Stimulated activated CD4-positive, alpha-beta T cell treated with anti-CD3 and anti-CD28 coated beads, Interleukin-4, amount 100 ng/mL, for 48 hours (primary cell): Measurements from ENCODE around the gene COBLL1.
"Not testable (repeated sequence)": the region's sequence is repeated elsewhere in the genome, so short reads cannot be mapped to it uniquely, and the experiment has no call there.

Source experiments
- DNase-seq, 2 donors: peaks; one replicate each; pipeline ENCODE4 v3.0.0-alpha.2; 2020; ENCODE audit warnings: low read depth in 2 of 2

COBLL1 gene, protein sequence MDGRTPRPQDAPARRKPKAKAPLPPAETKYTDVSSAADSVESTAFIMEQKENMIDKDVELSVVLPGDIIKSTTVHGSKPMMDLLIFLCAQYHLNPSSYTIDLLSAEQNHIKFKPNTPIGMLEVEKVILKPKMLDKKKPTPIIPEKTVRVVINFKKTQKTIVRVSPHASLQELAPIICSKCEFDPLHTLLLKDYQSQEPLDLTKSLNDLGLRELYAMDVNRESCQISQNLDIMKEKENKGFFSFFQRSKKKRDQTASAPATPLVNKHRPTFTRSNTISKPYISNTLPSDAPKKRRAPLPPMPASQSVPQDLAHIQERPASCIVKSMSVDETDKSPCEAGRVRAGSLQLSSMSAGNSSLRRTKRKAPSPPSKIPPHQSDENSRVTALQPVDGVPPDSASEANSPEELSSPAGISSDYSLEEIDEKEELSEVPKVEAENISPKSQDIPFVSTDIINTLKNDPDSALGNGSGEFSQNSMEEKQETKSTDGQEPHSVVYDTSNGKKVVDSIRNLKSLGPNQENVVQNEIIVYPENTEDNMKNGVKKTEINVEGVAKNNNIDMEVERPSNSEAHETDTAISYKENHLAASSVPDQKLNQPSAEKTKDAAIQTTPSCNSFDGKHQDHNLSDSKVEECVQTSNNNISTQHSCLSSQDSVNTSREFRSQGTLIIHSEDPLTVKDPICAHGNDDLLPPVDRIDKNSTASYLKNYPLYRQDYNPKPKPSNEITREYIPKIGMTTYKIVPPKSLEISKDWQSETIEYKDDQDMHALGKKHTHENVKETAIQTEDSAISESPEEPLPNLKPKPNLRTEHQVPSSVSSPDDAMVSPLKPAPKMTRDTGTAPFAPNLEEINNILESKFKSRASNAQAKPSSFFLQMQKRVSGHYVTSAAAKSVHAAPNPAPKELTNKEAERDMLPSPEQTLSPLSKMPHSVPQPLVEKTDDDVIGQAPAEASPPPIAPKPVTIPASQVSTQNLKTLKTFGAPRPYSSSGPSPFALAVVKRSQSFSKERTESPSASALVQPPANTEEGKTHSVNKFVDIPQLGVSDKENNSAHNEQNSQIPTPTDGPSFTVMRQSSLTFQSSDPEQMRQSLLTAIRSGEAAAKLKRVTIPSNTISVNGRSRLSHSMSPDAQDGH

GRCh38 chr2:164841719-164842623 lies at the start of gene COBLL1:
TSS of gene COBLL1 (minus strand) at chr2:164841823. CDS start at chr2:164841196, 627 bp downstream.
- peak; percentile 30 to 35 for DNase-seq

DNA sequence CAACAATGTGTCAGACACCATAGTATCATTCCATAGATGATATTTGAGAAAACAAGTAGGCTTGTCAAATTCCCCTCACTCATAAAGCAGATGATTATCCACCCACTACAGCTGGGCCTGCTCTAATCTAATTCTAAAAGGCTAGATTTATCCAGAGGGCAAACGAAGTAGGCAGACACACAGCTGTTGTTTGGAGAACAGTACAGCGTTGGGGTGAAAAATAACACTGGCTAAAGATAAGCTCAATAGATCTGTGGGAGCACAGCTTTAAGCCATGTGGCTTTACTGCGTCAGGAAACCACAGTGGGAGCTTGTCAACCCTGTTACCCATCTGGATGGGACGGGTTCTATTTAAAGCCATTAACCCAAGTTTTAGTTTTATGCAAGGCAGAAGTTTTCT lies 48.9 kb upstream of the COBLL1 start:
- DNase-seq: no peak

DNA sequence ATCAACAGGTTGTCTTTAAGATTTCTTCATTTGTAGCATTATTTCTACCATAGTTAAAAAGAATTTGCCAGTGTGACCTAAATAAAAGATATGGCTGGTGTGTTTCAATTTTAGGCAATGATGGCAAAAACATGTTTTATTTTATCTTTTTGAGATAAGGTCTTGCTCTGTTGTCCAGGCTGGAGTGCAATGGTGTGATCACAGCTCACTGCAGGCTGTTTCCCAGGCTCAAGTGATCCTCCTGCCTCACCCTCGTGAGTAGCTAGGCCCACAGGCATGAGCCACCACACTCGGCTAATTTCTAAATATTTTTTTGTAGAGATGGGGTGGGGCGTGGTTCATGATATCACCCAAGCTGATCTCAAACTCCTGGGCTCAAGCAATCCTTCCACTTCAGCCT lies 47.0 kb upstream of the COBLL1 start:
- no peak for DNase-seq

- DNase-seq: no peak
These were observed 46.0 kb upstream of the COBLL1 start for GRCh38 chr2:164887434-164888144.

DNA sequence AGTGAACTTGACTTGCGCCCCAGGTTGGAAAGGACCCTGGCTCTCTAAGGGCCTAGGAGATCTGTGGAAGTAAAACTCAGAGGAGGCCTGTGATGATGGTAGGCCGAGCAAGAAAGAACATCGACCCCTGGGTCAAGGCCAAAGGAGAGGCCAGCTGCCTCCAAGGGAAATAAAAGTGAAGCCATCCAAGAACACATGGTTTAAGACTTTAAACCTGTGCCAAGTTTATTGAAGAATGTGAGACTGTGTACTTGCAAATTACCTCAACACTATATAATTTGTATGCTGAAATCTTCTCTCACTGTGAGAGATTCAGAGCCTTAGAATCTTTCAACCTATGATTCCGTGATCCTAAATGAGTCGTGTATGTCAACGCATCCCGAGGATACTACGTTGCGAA lies 40.7 kb upstream of the COBLL1 start:
- no peak for DNase-seq

- no peak for DNase-seq
These were observed 39.9 kb upstream of the COBLL1 start for GRCh38 chr2:164881524-164881923.

DNA sequence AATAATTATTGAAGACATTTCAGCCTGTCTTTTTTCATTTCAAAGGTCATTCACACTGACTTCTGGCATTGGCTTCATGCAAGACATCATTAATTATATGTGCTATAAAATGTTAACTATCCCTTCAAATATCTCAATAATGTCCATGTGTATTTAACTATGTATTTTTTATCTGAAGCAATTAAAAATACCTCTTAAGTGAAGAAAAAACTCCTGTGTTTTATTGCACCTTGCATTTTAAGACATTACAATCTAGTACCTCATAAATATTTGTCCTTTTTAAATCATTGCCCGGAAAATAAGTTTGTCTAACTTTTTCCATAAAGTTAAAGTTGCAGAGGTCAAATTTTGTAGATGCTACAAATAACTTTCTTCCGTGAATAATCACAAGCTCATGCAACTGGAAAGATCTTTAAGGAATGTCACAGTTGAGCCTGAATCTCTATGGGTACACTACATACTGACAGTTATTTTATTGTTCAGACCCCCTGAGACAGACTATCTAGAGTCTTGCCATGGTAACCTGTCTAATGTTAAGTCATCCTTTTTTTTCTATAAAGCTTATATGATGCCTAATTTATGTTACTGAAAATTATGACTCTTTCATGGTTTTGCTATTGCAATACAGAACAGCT lies 38.4 kb upstream of the COBLL1 start:
- DNase-seq: no peak

DNA sequence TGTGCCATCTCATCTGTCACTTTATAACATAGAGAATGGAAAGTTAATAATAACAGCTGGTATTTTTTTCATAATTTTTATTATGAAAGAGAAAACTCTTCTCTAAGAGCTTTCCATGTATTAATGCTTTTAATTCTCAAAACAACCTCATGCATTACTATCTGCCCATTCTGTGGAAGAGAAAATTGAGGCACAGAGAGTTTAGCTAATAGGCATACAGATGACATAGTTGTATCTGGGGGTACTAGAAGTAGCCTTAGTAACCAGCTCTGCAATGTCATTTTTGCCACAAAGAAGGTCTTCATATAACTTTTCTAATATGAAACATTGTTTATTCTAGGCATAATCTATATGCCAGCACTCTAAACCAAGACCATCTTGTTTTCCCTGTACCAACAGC lies 36.3 kb upstream of the COBLL1 start:
- DNase-seq: no peak

GRCh38 chr2:164877169-164877568 lies 35.5 kb upstream of the COBLL1 start:
- DNase-seq: no peak

DNA sequence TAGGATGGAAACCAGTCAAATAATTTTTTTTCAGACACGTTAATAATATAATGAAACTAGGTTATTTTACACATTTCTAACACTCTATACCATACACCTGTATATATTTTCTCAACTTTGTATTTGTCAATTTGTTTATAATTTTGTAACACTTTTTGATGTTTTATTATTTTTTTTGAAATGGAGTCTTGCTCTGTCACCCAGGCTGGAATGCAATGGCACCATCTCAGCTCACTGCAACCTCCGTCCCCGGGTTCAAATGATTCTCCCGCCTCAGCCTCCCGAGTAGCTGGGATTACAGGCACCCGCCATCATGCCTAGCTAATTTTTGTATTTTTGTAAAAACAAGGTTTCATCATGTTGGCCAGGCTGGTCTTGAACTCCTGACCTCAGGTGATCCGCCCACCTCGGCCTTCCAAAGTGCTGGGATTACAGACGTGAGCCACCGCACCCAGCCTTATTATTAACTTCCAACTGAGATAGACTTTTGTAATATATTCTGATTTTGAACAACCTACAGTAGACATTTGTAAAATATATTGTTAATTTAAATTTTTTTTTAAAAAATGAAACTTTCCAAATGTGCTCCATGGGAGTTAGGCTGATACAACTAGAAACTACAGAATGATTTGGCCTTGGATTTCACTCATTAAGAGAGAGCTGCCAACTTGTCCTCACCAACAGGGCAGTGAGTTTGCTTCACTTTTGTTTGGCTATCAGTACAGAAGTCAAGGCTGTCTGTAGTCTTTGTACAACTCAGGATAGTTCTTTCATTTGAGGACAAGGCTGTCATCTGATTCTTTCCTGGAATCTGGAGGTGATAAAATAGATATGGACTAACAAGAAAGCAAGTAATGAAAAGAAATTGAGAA lies 33.9 kb upstream of the COBLL1 start:
- no peak for DNase-seq

DNA sequence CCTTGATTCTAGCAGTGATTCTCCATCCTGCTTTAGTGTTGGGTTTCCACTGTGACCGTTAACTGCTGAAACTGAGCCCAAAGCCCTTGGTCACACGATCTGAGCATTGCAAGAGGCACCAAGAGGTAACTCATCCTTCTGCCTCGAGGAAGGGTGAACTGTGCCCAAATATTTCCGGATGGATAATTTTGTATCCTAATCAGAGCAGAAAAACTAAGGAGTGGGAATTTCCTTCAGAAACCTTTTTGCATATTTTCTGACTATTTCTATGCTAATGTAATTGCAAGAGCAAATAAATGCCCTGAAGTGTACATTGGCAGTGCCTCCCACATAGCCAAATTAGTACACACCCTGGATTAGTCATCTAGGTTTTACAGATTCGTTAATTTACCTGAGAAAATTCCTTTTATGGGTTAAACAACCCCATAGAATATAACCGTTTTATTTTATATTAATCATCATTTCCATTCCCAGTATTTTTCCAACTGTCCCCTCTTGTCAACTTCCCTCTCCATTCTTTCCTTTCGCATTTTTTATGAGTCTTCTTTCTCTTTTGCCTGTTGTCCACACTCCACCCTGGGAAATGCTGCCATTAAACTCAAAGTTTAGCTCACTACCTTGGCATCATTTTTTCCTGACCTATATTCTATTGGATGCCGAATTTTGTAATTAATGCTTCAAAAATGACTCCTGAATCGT lies 31.7 kb upstream of the COBLL1 start:
- no peak for DNase-seq

DNA sequence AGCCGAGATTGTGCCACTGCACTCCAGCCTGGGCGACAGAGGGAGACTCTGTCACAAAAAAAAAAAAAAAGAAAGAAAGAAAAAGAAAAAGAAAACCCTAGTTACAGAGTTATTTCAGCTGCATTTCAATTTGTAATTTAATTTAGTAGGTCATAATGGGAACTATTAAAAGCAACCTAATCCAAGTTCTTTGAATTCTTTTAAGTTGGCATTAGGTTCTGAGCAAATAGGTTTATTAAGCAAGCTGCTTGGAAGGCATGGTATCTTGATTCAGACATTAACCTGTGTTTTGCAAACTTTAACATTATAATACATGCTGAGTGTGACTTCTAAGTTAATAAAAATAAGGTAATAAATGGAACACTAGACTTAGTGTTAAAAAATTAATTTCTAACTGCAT lies 29.8 kb upstream of the COBLL1 start:
- no peak for DNase-seq

GRCh38 chr2:164869420-164869772 lies 27.8 kb upstream of the COBLL1 start:
- DNase-seq: no peak

DNA sequence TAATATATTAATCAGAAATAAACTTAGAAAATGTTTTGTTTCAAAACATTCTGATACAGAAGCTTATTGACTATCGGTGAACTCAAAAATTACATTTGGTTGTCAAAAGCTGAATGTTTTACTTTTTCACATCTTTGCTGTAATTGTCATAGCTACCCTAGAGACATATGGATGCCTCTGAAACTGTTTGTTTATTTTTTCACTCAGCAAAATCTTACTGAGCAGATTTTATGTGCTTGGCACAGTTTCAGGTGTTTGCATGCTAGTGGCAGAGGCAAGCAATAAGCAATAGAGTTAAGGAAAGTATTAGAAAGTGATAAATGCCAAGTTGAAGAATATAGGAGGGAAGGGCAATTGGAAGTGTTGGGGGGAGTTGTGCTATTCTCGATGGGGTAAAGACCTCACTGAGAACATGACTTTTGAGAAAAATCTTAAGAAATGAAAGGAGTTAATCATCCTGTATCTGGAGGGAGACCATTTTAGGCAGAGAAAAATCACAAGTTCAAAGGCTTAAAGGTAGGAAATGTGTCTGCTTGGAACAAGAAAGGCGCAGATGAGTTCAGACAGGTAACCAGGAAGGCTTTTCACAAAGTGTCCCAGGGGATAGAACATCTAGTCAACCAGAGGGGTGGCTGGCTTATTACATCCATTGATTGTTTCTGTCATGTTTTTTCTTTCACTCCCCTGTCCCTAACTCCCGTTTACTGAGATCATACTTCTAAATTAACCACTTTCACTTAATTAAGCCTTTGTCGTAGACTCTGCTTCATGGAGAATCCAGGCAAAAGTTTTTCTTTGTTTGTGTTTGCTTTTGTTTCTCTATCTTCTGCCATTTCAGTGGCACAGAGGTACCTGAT lies 27.2 kb upstream of the COBLL1 start:
- no peak for DNase-seq

DNA sequence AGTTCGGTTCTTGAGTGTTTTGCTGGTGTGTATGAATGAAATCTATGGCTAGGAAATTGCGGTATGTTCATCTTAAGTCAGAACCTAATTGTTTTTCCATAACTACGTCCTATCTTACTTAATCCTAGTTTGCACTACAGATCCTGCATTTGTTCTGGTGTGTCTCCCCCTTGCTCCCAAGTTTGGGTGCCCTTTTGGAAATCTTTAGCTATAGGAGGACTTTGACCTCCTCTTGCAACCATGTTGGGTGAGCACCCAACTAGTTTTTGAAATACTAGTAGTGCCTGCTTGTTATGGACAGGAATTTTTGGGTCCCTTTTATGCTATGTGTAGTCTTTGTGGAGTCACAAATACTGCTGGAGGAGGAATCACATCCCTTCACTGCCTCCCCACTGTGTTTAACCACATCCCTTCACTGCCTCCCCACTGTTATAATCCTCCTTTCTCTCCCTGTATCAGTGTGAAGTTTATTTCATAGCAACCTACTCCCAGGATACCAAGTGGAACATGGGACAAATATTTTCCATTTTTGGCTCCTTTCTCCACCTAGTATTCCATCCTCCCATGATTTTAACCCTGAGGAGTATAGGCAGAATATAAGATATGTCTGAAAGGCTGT lies 26.3 kb upstream of the COBLL1 start:
- no peak for DNase-seq

GRCh38 chr2:164866381-164866780 lies 24.8 kb upstream of the COBLL1 start:
- not testable (repeated sequence) for DNase-seq

DNA sequence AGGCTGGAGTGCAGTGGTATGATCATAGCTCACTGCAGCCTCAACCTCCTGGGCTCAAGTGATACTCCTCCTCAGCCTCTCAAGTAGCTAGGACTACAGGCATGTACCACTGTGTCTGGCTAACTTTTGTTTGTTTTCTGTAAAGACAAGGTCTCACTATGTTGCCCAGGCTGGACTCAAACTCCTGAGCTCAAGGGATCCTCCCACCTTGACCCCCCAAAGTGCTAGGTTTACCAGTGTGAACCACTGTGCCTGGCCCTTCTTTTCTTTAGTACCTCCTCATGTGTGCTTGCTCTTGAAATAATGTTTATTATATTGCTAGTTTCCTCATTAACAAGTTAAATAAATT lies 19.0 kb upstream of the COBLL1 start:
- DNase-seq: no peak
